IgD-negative memory B cell (primary cell): ENCODE results near the gene PLEKHG3. TPM values are rescaled to one million over a fixed set of nuclear protein-coding genes. Genes with fewer than 3 reads are reported as not detected.

ENCODE experiments used
- H3K27ac Mint-ChIP-seq, 3 donors: one replicate each; pipeline ENCODE4 v1.8.0; 2020 to 2022; ENCODE audit warnings: mild to moderate bottlenecking in 3 of 3, mixed read lengths in 3 of 3, moderate library complexity in 1 of 3
- H3K27me3 Mint-ChIP-seq: one replicate; pipeline ENCODE4 v1.8.0; 2021; ENCODE audit warnings: mixed read lengths
- H3K36me3 Mint-ChIP-seq: one replicate; pipeline ENCODE4 v1.8.0; 2020; ENCODE audit warnings: mild to moderate bottlenecking, mixed read lengths
- H3K4me1 Mint-ChIP-seq, 3 donors: one replicate each; pipeline ENCODE4 v1.8.0; 2020 to 2022; ENCODE audit warnings: mixed read lengths in 3 of 3, mild to moderate bottlenecking in 1 of 3
- H3K4me3 Mint-ChIP-seq, 4 donors: one replicate each; pipeline ENCODE4 v1.8.0; 2020 to 2022; ENCODE audit warnings: mild to moderate bottlenecking in 4 of 4, mixed read lengths in 4 of 4, moderate library complexity in 3 of 4
- H3K9me3 Mint-ChIP-seq, 3 donors: one replicate each; pipeline ENCODE4 v1.8.0; 2020 to 2021; ENCODE audit warnings: mixed read lengths in 3 of 3, mild to moderate bottlenecking in 1 of 3
- polyA plus RNA-seq: library from polyadenylated mRNA; unstranded; fragments of 300-500 nt; fragmentation: Illumina TruSeq; gene quantifications from one replicate; pipeline ENCODE4 v1.2.3, GENCODE V29; 2021

The PLEKHG3 gene
- polyA plus RNA-seq, 1 donor from 2014 or later: 4.7 TPM

GRCh38 chr14:64792871-64793560 is 88.8 kb downstream of the PLEKHG3 start:
- no peak overlapping the region for H3K4me3 Mint-ChIP-seq
- H3K27me3 Mint-ChIP-seq: peaks cover 7% of the 10 kb centered on the region
- H3K36me3 Mint-ChIP-seq: no peaks in the 10 kb centered on the region
- H3K9me3 Mint-ChIP-seq: no peaks in the 10 kb centered on the region
- no peaks in the 10 kb centered on the region for H3K4me1 Mint-ChIP-seq
- no peak overlapping the region for H3K27ac Mint-ChIP-seq

GRCh38 chr14:64795211-64795610 is 91.0 kb downstream of the PLEKHG3 start:
- no peak overlapping the region for H3K27ac Mint-ChIP-seq
- no peaks in the 10 kb centered on the region for H3K4me1 Mint-ChIP-seq
- H3K36me3 Mint-ChIP-seq: no peaks in the 10 kb centered on the region
- no peaks in the 10 kb centered on the region for H3K9me3 Mint-ChIP-seq
- peaks cover 9% of the 10 kb centered on the region for H3K27me3 Mint-ChIP-seq
- no peak overlapping the region for H3K4me3 Mint-ChIP-seq

GRCh38 chr14:64795921-64796320 is 91.7 kb downstream of the PLEKHG3 start:
- no peak overlapping the region for H3K27ac Mint-ChIP-seq
- peaks cover 9% of the 10 kb centered on the region for H3K27me3 Mint-ChIP-seq
- no peaks in the 10 kb centered on the region for H3K4me1 Mint-ChIP-seq
- no peak overlapping the region for H3K4me3 Mint-ChIP-seq
- no peaks in the 10 kb centered on the region for H3K9me3 Mint-ChIP-seq
- no peaks in the 10 kb centered on the region for H3K36me3 Mint-ChIP-seq

GRCh38 chr14:64796369-64796768 is 92.1 kb downstream of the PLEKHG3 start:
- H3K4me3 Mint-ChIP-seq: no peak overlapping the region
- H3K4me1 Mint-ChIP-seq: no peaks in the 10 kb centered on the region
- H3K27ac Mint-ChIP-seq: no peak overlapping the region
- H3K9me3 Mint-ChIP-seq: no peaks in the 10 kb centered on the region
- peaks cover 7% of the 10 kb centered on the region for H3K27me3 Mint-ChIP-seq
- H3K36me3 Mint-ChIP-seq: no peaks in the 10 kb centered on the region

GRCh38 chr14:64799555-64799954 is 95.3 kb downstream of the PLEKHG3 start:
- no peaks in the 10 kb centered on the region for H3K9me3 Mint-ChIP-seq
- no peaks in the 10 kb centered on the region for H3K36me3 Mint-ChIP-seq
- H3K27me3 Mint-ChIP-seq: peaks cover 8% of the 10 kb centered on the region
- H3K27ac Mint-ChIP-seq: no peak overlapping the region
- no peak overlapping the region for H3K4me3 Mint-ChIP-seq
- no peaks in the 10 kb centered on the region for H3K4me1 Mint-ChIP-seq

Other genes with a start within 250 kb of the PLEKHG3 start
- 0.66 TPM for gene AKAP5, start 238.9 kb upstream of the PLEKHG3 start, polyA plus RNA-seq
- gene ZBTB25, start 200.6 kb upstream of the PLEKHG3 start, polyA plus RNA-seq: 19.4 TPM
- gene ZBTB1, start 199.7 kb upstream of the PLEKHG3 start, polyA plus RNA-seq: 57.3 TPM
- gene HSPA2, start 163.7 kb upstream of the PLEKHG3 start, polyA plus RNA-seq: 0.26 TPM
- not detected for gene PPP1R36, start 154.5 kb upstream of the PLEKHG3 start, polyA plus RNA-seq
- 0.06 TPM for gene SPTB, start 175.5 kb downstream of the PLEKHG3 start, polyA plus RNA-seq
- gene CHURC1, start 210.0 kb downstream of the PLEKHG3 start, polyA plus RNA-seq: 83.6 TPM
- not detected for gene GPX2, start 238.3 kb downstream of the PLEKHG3 start, polyA plus RNA-seq